Measurements from ENCODE around the gene HOXB2.
"Not testable (repeated sequence)": the region's sequence is repeated elsewhere in the genome, so short reads cannot be mapped to it uniquely, and the experiment has no call there.

Gene HOXB2

DNA sequence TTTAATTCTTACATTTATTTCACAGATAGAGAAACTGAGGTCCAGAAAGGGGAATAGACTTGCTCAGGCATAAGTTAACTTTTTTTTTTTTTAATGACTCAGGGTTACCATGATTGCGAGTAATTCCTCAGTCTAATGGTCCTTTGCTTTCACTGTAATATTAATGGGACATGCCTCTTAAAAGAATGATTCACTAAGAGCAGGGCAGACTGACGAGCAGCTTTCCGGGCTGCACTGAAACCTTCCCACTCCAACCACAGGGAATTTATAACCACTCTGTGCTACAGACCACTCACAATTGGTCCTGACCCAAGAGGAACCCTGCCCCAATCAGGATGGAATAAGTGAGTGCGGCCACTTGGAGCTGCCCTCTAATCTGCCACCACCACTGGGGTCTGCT lies 5.7 kb downstream of the HOXB2 start:
- no peak for DNase-seq

DNA sequence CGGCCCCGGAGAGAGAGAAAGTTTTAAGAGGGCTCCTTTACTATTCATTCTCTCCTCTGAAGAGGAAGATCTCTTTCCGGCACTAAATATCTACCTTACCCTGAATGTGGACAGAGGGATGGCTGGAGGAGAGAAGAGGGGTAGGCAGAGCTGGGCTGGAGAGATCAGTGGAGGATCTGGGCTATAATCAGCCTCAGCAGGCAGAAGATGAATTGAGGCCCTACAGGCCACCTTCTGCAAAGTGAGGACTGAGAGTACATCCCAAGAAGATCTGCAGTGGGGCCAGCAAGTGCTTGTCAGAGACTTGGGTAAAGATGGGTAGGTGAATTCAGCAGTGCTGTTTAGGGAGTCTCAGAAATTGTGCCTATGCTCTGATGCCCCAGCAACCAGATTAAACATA lies 7.6 kb downstream of the HOXB2 start:
- DNase-seq: no peak

DNA sequence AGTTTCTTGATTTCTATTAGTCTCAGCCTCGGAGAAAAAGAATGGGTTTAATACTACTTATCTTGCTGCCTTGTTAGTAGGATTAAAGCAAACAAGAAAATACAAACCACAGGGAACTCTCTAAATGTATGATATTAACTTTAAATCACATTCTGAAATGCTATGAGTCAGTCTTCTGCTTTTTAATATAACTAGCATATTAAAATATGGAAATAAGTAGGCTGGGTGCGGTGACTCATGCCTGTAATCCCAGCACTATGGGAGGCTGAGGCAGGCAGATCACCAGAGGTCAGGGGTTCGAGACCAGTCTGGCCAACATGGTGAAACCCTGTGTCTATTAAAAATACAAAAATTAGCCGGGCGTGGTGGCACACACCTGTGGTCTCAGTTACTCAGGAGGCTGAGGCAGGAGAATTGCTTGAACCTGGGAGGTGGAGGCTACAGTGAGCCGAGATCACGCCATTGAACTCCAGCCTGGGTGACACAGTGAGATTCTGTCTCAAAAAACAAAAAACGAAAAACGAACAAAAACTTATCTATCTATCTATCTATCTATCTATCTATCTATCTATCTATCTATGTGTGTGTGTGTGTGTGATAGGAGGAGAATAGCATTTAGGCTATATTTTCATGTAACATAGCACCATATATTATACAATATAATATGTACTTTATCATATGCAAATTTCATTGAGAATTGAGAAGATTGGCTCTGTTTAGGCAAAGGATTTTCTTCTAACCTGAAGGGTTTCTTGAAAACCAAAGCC lies 8.9 kb downstream of the HOXB2 start:
- DNase-seq: not testable (repeated sequence)

DNA sequence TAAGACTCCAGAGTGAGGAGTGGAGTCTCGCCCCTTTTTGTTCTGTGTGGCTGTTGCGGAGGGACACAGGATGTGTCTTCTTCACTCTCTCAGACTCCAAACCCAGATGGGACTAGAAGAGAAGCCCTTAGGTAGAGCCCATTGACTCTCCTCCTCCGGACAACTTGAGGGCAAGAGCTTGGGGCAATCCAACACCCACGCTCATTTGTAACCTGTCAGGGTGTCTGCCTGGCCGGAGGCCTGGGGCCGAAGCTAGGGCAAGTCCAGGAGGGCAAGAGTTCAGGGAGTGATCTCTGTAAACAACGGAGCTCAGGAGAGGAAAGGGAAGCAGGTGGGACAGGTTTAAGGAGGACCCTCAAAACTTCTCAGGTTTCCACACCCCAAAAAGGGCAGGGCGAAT lies 12.6 kb downstream of the HOXB2 start:
- DNase-seq: no peak

DNA sequence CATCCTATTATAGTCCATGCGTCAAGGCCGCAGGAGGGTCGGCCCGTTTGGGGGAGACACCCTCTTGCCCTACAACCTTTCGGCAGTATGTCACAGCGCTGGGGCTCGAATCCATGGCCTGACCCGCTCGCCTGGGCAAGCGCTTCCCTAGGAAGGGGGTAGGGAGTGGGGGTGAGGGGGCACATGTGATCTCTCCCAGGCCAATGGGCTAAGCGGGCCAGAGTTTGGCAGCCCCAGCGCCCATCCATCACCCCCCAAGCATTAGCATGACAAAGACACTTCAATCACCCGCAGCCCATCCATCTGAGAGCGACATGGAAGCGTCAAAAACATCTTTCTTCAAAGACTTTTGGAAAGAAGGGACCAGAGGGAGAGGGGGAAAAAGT lies 14.0 kb downstream of the HOXB2 start, which contains the start of gene HOXB1:
Gene HOXB1, minus strand, starts transcription at position 125 of the 386 bp plus-strand sequence. Its CDS starts 107 bp downstream, at position 18.
- no peak for DNase-seq

DNA sequence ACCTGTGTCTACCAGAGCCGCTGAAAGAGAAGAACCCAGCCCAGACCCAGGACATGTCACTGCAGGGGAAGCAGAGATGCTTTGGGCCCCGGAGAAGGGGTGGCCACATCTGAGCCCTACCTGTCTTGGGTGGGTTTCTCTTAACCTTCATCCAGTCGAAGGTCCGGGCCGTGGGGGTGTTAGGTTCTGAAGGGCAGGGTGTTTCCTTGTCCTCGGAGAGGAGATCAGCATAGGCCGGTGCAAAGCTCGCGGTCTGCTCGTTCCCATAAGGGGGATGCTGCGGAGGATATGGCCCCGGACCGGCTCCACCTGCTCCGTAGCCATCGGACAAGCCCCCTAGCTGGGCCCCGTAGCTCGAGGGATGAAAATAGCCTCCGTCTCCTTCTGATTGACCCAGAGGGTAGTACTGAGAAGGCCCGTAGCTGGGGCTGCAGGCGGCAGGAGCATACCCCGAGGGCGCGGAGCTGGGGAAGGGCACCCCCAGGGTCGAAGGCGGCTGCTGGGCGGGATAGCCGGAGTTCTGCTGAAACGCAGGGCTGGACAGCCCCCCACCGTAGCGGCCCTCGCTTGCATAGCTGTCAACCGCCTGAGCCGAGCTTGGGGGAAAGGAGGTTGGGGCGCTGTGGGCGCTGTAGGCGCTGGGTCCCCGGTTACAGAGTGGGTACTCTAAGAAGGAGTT lies 14.6 kb downstream of the HOXB2 start:
- DNase-seq: no peak

DNA sequence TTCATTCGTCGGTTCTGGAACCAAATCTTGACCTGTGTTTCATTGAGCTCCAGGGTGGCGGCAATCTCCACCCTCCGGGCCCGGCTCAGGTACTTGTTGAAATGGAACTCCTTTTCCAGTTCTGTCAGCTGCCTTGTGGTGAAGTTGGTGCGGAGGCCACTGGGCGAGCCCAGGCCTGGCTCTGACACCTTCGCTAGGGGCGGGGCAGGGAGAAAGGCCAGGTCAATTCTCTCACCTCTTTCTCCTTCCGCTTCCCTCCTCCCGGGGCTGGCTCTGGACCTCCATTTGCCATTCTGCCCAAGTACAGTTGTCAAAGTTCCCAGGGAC lies 15.3 kb downstream of the HOXB2 start:
- no peak for DNase-seq

DNA sequence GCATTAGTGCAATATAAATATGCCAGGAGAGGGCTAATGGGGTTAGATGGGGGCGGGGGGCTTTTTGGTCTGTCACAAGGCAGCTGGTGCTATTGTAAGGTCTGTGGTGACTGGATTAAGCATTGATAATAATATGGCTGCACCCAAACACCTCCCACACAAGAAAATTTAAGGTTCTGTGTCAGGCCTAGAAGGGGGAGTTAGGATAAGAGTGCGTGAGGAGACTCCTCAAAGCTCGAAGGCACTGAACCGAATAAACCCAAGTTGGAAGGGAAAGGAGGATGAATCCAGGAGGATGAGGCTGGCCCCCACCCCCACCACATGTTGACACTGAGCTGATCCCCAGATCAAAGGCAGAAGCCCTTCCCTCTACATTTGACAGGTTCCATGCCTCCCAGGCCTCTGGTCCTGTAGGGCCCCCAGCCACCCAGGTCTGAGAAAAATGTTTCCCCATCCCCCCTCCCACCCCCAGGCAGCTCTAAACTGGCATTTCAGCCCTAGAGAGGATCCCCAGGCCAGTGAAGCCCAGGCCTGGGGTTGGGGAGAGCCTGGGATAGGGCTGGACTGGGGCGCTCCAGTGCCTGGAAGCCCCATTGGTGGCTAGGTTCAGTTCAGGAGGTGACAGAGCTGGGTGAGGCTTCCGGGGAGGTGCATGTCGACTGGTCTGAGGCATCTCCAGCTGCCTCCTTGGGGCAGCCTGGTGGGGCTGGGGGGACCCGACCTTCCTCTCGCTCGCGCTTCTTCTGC lies 15.8 kb downstream of the HOXB2 start:
- DNase-seq: no peak

DNA sequence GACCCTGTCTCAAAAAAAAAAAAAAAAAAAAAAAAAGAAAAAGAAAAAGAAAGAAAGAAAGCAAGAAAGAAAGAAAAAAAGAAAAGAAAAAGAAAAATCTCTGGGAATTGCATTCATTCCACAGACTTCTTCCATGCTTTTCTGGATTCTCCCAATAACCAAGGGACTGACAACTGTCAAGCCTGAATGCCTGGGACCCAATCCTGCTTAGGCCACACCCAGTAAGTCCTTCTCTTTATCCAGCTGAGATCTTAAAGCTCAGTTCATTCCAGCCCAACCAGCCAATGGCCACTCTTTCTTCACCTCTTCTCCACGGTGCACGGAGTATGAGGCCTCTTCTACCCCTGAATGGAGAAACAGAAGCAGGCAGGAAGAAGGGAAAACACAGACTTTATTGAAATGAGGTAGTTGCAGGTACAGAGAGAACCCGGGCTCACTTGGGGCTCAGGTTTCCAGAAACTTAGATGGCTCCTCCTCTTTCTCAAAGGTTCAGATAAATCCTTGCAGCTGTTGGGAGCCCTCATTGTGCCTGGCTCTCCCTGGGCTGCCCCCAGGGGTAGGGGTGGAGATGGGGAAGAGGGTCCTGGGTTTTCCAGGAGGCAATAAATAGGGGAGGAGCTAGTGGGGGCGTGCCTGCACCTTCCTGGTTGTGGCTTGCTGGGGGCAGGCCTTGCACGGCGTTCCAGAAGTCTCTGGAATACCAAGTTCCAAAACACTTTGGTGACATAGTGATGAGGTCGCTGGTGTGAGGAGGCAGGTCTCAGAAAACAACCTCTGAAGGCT lies 16.6 kb downstream of the HOXB2 start:
- DNase-seq: no peak

DNA sequence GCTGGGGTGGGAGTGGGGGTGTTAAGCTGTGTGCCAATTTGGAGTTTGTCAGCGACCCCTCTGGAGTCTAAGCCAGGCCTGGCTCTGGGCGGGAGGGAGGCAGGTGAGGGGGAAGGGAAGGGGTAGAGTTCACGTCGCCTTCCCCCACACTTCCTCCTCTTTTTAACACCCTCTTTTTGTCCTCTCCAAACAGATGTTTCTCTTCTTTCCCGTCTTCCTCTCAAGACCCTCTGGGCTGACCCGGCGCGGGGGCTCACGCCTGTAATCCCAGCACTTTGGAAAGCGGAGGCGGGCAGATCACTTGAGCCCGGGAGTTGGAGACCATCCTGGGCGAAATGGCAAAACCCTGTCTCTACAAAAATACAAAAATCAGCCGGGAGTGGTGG lies 17.4 kb downstream of the HOXB2 start:
- DNase-seq: no peak

DNA sequence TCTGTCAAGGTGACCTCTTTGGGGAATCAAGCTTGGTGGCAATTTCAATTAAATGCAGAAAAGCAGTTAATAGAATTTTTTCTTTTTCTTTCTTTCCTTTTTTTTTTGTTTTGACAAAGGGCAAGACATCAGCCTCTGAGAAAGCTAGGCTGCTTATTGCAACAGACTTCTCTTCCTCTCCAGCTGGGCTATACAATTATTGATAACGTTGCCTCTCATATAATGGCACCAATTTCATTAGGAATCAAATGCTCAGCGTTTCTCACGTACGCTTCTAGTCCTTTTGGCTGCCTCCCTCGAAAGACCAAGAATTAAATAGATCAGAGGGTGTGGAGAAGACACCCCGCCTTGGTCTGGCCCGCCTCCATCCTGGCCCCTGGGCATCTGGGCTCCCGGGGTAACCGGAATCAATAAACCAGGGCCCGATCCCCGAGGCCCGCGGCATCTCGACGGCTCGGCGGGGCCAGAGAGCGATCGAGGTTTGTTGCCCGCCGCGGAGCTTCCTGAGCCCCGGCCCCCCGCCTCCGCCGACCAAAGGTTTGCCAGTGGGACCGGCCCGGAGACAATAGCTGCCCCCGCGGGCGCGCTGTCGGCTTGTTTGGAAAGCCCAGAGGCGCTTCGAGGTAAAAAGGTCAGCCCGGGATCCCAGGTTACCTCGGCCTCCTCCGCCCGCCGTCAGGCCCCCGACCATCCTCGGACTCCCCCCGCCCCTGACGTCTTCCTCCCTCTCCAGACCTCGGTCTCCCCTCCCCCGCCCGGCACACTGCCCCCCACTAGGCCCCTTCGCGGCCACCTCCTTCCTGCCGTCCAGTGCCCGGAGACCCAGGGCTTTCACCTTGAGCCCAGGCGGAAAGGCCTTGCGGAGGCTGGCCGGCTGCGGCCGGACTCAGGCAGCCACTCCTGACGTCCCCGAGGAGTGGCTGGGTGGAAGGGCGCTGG lies 18.0 kb downstream of the HOXB2 start:
- no peak for DNase-seq

DNA sequence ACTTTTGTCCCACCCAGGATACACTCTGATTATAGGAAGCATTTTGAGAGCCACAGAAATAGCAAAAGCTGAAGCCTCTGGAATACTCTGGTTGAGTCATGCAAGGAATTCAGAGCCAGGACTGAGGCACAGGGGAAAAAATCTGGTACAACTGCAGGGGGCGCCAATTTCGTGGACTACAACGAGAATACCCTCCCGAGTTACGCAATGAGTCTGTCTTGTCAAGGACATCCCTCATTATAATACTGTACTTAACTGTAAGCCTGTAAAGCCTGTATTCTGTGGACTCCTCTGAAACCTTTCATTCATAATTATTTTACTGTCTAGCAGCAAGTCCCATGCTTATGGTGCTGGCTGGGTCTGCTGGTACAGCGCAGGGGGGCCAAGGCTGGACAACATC lies 21.9 kb downstream of the HOXB2 start:
- DNase-seq: no peak

DNA sequence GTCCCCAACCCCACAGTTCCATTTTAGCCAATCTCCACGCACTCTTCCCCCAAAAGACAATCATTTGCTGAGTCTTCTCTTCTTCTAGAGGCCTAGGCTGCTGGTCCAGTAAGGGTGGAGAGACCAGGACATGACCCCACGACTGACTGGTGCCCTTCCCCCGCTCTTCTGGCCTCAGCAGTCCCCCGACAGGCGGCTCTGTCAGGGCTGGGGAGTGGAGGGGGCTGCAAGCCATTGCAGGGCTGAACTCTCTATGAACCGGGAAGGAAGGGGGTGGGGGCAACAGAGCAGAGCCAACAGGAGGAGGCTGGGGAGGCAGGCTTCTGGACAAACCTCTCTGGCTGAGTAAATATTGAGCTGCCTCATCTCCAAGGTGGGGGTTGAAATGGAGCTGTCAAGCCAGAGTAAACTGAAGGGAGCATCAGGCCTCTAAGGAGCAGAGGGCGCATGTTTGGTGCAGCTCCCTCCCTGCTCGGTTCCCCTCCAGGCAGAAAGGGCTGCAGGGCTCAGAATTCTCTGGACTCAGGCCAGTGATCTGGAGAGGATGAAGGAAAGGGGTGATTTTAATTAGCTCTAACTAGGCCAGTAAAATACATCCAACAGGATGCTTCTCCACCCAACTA lies 22.8 kb downstream of the HOXB2 start:
- no peak for DNase-seq

DNA sequence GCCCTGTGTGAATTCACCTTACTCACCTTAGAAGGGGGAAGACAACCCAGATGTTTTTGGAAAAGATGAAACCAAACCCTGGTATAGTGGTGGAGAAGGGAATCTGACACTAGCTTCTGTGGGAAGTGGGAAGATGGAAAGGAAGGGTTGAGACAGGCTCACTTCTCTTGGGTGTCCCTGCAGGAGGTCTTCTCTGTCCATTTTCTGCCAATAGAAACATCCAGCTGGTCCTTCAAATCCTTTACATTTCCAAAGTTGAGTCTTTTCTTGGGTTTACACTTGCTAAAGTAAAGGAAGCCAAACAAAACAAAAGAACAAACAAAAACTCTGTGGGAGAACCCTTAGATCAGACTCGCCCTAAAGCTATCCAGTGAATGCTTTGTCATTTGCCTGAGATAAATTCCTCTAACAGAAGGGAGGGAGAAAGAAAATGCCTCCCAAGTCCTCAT lies 24.3 kb downstream of the HOXB2 start:
- no peak for DNase-seq

DNA sequence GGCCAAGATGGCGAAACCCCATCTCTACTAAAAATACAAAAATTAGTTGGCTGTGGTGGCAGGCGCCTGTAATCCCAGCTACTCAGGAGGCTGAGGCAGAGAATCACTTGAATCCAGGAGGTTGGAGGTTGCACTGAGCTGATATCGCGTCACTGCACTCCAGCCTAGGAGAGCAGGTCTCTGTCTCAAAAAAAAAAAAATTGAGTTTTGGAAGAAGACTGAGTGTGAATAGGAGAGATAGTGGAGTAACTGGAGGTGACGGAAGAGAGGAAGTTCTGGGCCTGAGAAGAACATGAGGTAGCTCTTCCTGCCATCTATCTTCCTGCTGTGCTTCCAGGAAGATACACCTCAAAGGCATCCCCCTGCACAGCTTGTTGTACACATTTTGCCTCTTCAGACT lies 25.5 kb downstream of the HOXB2 start:
- no peak for DNase-seq

DNA sequence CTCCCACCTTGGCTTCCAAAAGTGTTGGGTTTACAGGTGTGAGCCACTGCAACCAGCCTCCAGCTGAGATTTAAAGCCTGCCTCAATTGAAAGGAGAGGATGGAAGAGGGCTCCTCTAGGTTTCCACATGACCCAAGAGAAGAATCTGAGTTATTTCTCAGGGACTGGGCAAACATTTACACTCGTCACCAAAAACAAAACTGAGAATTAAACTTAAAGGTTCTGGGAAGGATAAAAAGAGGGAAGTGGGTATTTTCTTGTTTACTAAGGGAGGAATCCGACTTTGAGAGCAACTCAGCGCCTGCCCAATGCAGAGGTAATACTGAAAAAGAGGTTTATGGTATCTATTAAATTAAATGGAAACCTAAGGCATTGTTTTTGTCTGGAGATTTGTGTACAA lies 27.4 kb downstream of the HOXB2 start:
- DNase-seq: no peak

DNA sequence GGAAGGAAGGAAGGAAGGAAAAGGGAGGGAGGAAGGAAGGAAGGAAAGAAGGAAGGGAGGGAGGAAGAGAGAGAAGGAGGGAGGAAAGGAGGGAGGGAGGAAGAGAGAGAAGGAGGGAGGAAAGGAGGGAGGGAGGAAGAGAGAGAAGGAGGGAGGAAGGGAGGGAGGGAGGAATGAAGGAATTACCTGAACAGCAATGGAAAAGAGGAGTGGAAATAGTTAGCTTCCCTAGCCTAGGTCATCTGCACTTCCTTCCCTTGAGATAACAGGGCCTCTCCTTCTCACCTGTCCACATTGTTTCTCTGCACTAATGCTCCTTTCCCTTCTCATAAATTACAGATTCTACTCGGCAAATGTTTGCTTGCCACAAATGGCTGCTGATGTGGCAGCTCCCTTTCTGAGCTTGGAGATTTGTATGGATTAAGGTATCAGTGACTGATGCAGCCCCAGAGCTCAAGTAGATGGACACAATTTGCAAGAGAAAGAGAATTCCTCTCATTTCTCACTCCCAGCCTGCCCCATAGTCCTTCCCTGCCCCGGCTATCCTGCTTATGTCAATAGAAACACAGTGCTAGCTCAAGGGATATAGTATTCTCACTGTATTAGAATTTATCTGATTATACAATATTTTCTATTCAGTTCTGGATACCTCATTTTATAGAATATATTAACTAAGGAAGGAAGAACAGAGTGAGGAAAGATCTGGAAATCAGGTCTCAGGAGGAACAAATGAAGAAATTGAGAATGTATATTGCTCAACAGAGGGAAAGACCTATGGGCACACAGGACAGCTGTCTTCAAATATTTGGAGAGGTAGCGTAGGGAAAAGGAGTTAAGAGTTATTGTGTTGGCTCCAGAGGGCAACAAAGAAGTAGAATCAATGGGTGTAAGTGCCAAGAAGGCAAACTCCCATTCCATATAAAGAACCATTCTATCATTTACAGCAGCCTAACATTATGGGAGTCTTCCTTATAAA lies 28.7 kb downstream of the HOXB2 start:
- no peak for DNase-seq

DNA sequence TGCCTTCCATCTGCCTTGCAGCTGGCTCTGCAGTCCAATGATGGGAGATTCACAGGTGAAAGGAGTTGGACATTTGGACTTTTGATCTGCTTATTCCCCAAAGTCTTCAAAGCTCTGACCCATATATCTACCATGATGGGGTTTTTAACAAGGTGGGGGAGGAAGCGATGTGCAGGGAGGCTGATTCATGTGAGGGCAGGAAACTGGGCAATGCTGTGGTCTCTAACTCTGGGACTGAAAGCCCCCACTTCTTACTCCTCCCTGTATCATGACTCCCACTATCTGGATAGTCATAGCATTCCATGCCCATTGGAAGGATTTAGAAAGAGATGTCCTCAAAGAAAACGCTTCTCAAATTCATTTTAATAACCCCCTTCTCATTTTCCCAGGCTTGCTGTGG lies 30.4 kb downstream of the HOXB2 start:
- no peak for DNase-seq

DNA sequence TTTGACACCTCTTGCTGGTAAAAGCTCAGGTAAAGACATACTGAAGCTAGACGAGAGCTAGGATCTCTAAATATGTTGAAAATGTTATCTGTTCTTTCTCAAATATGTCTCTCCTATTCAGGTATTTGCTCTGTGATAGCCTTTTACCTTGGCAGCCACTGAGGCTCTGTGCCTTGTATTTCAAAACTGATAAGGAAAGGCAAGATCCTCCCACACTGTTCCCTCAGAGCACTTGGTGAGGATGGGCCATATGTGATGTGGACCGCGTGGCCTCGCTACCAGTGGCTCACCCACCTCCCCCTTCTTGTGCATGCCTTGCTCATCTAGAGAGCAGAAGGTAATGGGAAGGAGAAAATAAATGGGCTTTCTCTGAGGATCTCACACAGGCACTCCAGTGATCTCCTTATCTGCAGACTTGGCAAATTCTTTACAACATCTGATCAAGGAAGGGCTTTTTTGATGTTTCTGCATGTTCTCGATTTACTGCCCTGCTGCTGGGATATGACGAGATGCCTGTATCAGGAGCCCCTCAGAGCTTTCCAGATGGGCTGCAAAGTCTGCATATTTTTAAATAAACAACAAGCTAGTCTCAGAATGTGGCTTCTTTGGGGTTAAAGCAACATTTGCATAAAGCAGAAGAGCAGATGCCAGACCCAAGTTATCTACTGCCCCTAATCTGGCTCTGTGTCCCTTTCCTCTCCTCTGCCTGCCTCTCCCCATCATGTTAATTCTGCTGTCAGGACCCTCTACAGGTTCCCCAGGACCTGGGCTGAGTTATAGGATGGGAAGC lies 31.0 kb downstream of the HOXB2 start:
- DNase-seq: no peak
